ENCODE data around the gene ZNF385A.

ZNF385A gene

GRCh38 chr12:54415221-54415929 is 30.8 kb upstream of the ZNF385A start:
- no peak for DNase-seq

GRCh38 chr12:54413284-54414190 is 29.0 kb upstream of the ZNF385A start:
- no peak for DNase-seq

DNA sequence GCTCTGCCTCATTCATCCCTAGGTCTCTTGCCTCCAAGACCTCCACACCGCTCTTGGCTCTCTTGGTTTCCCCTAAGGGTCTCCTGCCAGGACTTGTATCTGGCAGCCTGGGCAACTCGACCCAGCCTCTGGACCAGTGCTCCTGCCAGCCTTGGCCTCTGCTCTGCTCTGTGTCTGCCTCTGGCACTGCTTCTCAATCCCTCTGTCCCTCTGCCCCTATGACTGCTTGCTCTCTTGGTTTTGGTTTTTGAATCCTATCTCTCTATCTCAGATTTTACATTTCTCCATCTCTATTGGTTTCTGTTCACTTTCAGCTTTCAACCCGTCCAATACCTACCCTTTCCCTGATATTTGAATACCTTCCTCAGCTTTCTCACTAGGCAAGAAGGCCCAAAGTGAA is 28.3 kb upstream of the ZNF385A start:
- no peak for DNase-seq

DNA sequence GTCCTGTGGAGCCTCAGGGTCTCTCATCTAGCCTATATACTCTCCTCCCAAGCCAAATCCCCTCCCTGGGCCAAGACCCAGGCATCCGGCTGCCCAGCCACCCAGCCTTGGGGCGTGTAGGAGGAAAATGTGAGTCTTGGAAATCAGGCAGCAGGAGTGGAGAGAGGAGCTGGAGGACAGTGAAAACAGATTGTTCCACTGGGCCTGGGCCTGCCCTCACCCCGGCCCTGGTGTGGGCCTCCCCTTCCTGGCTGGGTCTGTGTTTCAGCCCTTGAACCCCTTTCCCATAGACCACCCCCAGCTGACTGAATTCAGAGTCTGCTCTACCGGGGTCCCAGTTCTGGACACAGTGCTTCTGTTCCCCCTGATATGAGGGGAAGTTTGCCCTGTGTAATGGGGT is 27.8 kb upstream of the ZNF385A start:
- DNase-seq = no peak

- DNase-seq = no peak
These were observed 27.1 kb upstream of the ZNF385A start for GRCh38 chr12:54411391-54412241.

DNA sequence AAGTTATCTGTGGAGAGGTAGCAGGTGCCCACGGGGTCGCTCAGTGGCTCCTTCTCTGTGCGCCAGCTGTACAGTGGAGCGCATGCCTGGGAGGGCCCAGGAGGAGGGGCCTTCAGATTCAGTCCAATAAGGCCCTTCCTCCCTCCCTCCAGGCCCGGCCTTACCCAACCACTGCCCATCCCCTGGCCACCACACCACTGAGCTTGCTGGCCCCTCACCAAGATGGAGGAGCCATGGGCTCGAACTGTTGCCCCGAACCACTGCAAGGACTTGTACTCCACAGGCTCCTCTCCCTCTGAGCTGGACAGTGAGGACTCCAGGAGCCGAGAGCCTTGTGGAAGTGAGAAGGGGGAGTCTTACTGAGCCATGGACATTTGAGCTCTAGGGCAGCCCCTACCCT is 24.7 kb upstream of the ZNF385A start:
- DNase-seq = no peak

- DNase-seq = no peak
These were observed 22.8 kb upstream of the ZNF385A start for GRCh38 chr12:54407183-54407905.

- no peak for DNase-seq
These were observed 21.0 kb upstream of the ZNF385A start for GRCh38 chr12:54405573-54405972.

GRCh38 chr12:54405106-54405505 is 20.6 kb upstream of the ZNF385A start:
- no peak for DNase-seq

- no peak for DNase-seq
These were observed 19.8 kb upstream of the ZNF385A start for GRCh38 chr12:54404061-54405004.

GRCh38 chr12:54401119-54401518 is 16.6 kb upstream of the ZNF385A start:
- no peak for DNase-seq

DNA sequence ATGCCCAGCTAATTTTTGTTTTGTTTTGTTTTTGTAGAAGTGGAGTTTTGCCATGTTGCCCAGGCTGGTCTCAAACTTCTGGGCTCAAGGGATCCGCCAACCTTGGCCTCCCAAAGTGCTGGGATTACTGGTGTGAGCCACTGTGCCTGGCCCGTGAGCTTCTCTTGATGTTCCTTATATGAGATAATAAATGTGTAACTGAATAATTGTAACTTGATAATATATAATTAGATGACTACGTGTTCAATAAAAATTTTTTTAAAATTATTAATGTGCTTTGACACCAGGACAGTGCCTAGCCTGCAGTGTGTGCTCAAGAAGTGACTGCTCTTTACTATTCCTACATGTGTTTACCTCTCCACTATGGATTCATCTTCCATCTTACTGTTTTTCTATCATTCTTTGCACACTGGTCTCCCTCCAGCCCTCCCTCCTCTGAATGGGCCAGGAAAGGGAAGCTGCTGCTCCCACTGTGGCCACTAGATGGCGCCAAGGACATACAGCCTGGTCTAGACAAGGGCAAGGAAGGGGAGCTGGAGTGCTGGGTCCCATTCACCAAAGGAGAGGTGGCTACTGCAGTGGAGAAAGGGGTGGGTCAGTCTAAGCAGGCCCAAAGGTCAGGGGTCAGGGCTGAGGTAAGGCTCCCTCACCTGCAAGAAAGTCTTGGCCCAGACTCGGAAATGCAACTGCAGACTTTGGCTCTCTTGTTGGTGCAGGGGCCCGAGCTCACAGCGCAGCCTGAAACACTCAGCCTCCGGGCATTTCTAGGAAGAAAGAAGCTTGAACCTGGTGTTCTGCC is 14.7 kb upstream of the ZNF385A start:
- no peak for DNase-seq

GRCh38 chr12:54398218-54398617 is 13.7 kb upstream of the ZNF385A start:
- DNase-seq = no peak

GRCh38 chr12:54397157-54397556 is 12.6 kb upstream of the ZNF385A start:
- no peak for DNase-seq

- DNase-seq = no peak
These were observed 11.0 kb upstream of the ZNF385A start for GRCh38 chr12:54395545-54395944.

- no peak for DNase-seq
These were observed 10.5 kb upstream of the ZNF385A start for GRCh38 chr12:54394986-54395385.

GRCh38 chr12:54394281-54394719 is 9.8 kb upstream of the ZNF385A start:
- no peak for DNase-seq

- DNase-seq = no peak
These were observed 9.2 kb upstream of the ZNF385A start for GRCh38 chr12:54393743-54394142.

- DNase-seq = no peak
These were observed 8.7 kb upstream of the ZNF385A start for GRCh38 chr12:54393207-54393609.

GRCh38 chr12:54392485-54393206 is 8.1 kb upstream of the ZNF385A start:
- no peak for DNase-seq
